CD14-positive monocyte (primary cell): ENCODE results near the gene TNPO3. TPM values are rescaled to one million over a fixed set of nuclear protein-coding genes. Genes with fewer than 3 reads are reported as not detected.

Experiments used
- DNase-seq, 3 donors: peaks; one replicate each; pipeline ENCODE4 v3.0.0-alpha.2; 2011 to 2022
- H2AFZ ChIP-seq: 2 replicates; pipeline ENCODE4 v1.6.0; 2012; ENCODE audit warnings: mild to moderate bottlenecking, low read depth, low read length, inconsistent platforms; ENCODE audit not compliant: insufficient read depth, poor library complexity, severe bottlenecking
- H3K27ac ChIP-seq, 2 donors: 1 replicate in 1 of 2; 2 replicates in 1 of 2; pipeline ENCODE4 v1.5.1; 2012 to 2013; ENCODE audit warnings: low read length in 2 of 2, control low read depth in 1 of 2, inconsistent platforms in 1 of 2, low read depth in 1 of 2, mild to moderate bottlenecking in 1 of 2
- H3K27me3 ChIP-seq, 2 donors: one replicate each; pipeline versions ENCODE4 v1.6.0 to v1.6.1; 2011 to 2013; ENCODE audit warnings: low read length in 2 of 2; ENCODE audit not compliant: control insufficient read depth in 2 of 2, insufficient read depth in 2 of 2
- H3K36me3 ChIP-seq, 2 donors: replicated peaks in 1 of 2; 1 replicate in 1 of 2; 2 replicates in 1 of 2; pipeline versions ENCODE4 v1.5.1 to v1.6.1; 2012 to 2013; ENCODE audit warnings: low read length in 2 of 2, control low read depth in 1 of 2, inconsistent platforms in 1 of 2, mild to moderate bottlenecking in 1 of 2; ENCODE audit not compliant: insufficient read depth in 2 of 2, control insufficient read depth in 1 of 2
- H3K4me1 ChIP-seq, 2 donors: 1 replicate in 1 of 2; 2 replicates in 1 of 2; pipeline versions ENCODE4 v1.5.1 to v1.6.1; 2012 to 2013; ENCODE audit warnings: low read length in 2 of 2, control low read depth in 1 of 2, inconsistent platforms in 1 of 2, mild to moderate bottlenecking in 1 of 2, moderate library complexity in 1 of 2; ENCODE audit not compliant: insufficient read depth in 2 of 2, control insufficient read depth in 1 of 2
- H3K4me2 ChIP-seq: replicated peaks from 2 replicates; pipeline ENCODE3; 2012; ENCODE audit warnings: low read length, moderate library complexity, mild to moderate bottlenecking; ENCODE audit not compliant: poor library complexity, severe bottlenecking; ENCODE audit errors: extremely low read depth
- H3K4me3 ChIP-seq, 3 experiments: fragments of 200-600 bp in 1 of 3; sonication (generic) in 1 of 3; replicated peaks in 1 of 3; 1 replicate in 2 of 3; 2 replicates in 1 of 3; pipeline ENCODE4 v1.5.1; 2011 to 2013; ENCODE audit warnings: low read length in 3 of 3, mild to moderate bottlenecking in 3 of 3, control low read depth in 2 of 3, low read depth in 2 of 3, inconsistent platforms in 1 of 3, moderate library complexity in 1 of 3
- H3K79me2 ChIP-seq: 2 replicates; pipeline ENCODE4 v1.6.0; 2012; ENCODE audit warnings: mild to moderate bottlenecking, control low read depth, inconsistent platforms, low read length, moderate library complexity; ENCODE audit not compliant: insufficient read depth
- H3K9ac ChIP-seq: 2 replicates; pipeline ENCODE4 v1.6.0; 2017; ENCODE audit warnings: low read length, mild to moderate bottlenecking; ENCODE audit not compliant: insufficient read depth, poor library complexity, severe bottlenecking
- H3K9me3 ChIP-seq, 2 donors: replicated peaks in 1 of 2; 1 replicate in 1 of 2; 2 replicates in 1 of 2; pipeline versions ENCODE4 v1.5.1 to v1.6.1; 2012 to 2013; ENCODE audit warnings: low read length in 2 of 2, control low read depth in 1 of 2; ENCODE audit not compliant: control insufficient read depth in 1 of 2, insufficient read depth in 1 of 2
- H4K20me1 ChIP-seq: 2 replicates; pipeline ENCODE4 v1.6.0; 2012; ENCODE audit warnings: mild to moderate bottlenecking, low read length, control low read depth, moderate library complexity; ENCODE audit not compliant: insufficient read depth
- H3K27ac Mint-ChIP-seq, 7 donors: one replicate each; pipeline ENCODE4 v1.8.0; 2020; ENCODE audit warnings: mild to moderate bottlenecking in 7 of 7, mixed read lengths in 7 of 7, moderate library complexity in 6 of 7, inconsistent platforms in 2 of 7
- H3K27me3 Mint-ChIP-seq, 3 donors: one replicate each; pipeline ENCODE4 v1.8.0; 2021 to 2022; ENCODE audit warnings: low read depth in 3 of 3, mild to moderate bottlenecking in 3 of 3, mixed read lengths in 3 of 3, moderate library complexity in 3 of 3, inconsistent platforms in 1 of 3
- H3K36me3 Mint-ChIP-seq, 2 donors: one replicate each; pipeline ENCODE4 v1.8.0; 2020; ENCODE audit warnings: mixed read lengths in 2 of 2, inconsistent platforms in 1 of 2, mild to moderate bottlenecking in 1 of 2
- H3K4me1 Mint-ChIP-seq: one replicate; pipeline ENCODE4 v1.8.0; 2020; ENCODE audit warnings: mild to moderate bottlenecking, mixed read lengths
- H3K4me3 Mint-ChIP-seq, 2 donors: one replicate each; pipeline ENCODE4 v1.8.0; 2020; ENCODE audit warnings: mild to moderate bottlenecking in 2 of 2, mixed read lengths in 2 of 2, moderate library complexity in 1 of 2
- H3K9me3 Mint-ChIP-seq, 7 donors: one replicate each; pipeline ENCODE4 v1.8.0; 2020 to 2022; ENCODE audit warnings: mixed read lengths in 7 of 7, mild to moderate bottlenecking in 6 of 7, moderate library complexity in 6 of 7, inconsistent platforms in 2 of 7
- WGBS: methylation state at CpG from one replicate; pipeline ENCODE4 v1.1.5; 2013; ENCODE audit warnings: missing lambda C conversion rate; ENCODE audit not compliant: insufficient coverage; 5-methylcytosine and 5-hydroxymethylcytosine counted together
- intact Hi-C, 2 donors: fragments of 100-400 bp; cut with micrococcal nuclease; formaldehyde crosslinking; loops; one replicate each; pipeline versions ENCODE4 v1.15.0 to v1.15.1; 2023
- polyA plus RNA-seq, 3 donors: library from polyadenylated mRNA; depleted of rRNA in 1 of 3; unstranded in 2 of 3; stranded (reverse) in 1 of 3; fragments of 300-500 nt in 2 of 3; fragments of >200 nt in 1 of 3; fragmentation: Illumina TruSeq in 2 of 3; gene quantifications; 1 replicate in 2 of 3; 2 replicates in 1 of 3; pipeline ENCODE4 v1.2.3, GENCODE V29; 2012 to 2021
- TF ChIP-seq, protein P1 (sequence below): fragments of 200-600 bp; IDR thresholded peaks from one replicate; pipeline ENCODE4 v1.8.0; 2022; ENCODE audit warnings: antibody characterized with exemption, mild to moderate bottlenecking

Gene TNPO3
- polyA plus RNA-seq, 3 donors: 17.0 to 23.8 (median 19.7) TPM

DNA sequence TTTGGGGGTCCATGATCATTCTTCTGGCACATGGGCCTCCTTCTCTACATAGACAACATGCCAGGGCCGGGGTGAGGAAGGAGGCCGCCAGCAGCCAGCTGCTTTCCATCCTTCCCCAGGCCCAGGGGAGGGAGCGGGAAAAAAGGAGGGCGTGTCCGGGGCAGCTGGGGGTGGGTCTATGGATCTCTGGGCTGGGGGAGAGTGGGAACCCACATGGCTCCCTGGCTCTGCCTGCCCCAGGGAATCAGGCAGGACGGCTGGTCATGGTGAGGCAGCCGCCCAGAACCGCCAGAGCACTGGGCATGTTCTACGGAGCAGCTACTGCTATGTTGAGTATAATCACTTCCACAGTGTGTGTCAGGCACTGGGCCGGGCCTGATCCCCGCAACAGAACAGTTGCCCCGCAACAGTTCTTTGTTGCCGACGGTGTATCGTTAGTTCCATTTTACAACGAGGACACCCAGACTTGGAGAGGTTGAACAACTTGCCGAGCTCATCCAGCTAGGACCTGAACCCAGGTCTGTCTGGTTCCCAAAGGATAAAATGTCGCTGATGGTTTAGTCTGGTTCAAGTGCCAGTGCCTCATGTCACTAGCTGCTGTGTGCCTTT, 123.6 kb downstream of the TNPO3 start:
- DNase-seq: no peak
- WGBS: 95% methylated on average over 15 of the region's 18 CpGs
- Histone ChIP-seq H2AFZ (no peak overlapping the region), H3K79me2 (peaks cover 16% of the 10 kb centered on the region), H3K9ac (no peak overlapping the region), H3K9me3 (peaks cover 0 to 5% of the 10 kb centered on the region in 2 donors), H3K4me2 (no peak overlapping the region), H4K20me1 (no peaks in the 10 kb centered on the region), H3K36me3 (no peaks in the 10 kb centered on the region), H3K27ac (no peak overlapping the region), H3K4me3 (no peak overlapping the region), H3K27me3 (no peaks in the 10 kb centered on the region), H3K4me1 (peaks cover 44% of the 10 kb centered on the region in 2 donors)
- Mint-ChIP-seq H3K9me3 (peaks cover 0 to 6% (median 2%) of the 10 kb centered on the region in 7 donors), H3K27me3 (peaks cover 0 to 4% (median 0%) of the 10 kb centered on the region in 3 donors), H3K36me3 (peaks cover 0 to 3% of the 10 kb centered on the region in 2 donors), H3K4me1 (peaks cover 52% of the 10 kb centered on the region), H3K4me3 (no peak overlapping the region), H3K27ac (no peak overlapping the region)
- TF ChIP-seq, protein P1, sequence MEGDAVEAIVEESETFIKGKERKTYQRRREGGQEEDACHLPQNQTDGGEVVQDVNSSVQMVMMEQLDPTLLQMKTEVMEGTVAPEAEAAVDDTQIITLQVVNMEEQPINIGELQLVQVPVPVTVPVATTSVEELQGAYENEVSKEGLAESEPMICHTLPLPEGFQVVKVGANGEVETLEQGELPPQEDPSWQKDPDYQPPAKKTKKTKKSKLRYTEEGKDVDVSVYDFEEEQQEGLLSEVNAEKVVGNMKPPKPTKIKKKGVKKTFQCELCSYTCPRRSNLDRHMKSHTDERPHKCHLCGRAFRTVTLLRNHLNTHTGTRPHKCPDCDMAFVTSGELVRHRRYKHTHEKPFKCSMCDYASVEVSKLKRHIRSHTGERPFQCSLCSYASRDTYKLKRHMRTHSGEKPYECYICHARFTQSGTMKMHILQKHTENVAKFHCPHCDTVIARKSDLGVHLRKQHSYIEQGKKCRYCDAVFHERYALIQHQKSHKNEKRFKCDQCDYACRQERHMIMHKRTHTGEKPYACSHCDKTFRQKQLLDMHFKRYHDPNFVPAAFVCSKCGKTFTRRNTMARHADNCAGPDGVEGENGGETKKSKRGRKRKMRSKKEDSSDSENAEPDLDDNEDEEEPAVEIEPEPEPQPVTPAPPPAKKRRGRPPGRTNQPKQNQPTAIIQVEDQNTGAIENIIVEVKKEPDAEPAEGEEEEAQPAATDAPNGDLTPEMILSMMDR: no peak
- intact Hi-C loops: no loop called here

DNA sequence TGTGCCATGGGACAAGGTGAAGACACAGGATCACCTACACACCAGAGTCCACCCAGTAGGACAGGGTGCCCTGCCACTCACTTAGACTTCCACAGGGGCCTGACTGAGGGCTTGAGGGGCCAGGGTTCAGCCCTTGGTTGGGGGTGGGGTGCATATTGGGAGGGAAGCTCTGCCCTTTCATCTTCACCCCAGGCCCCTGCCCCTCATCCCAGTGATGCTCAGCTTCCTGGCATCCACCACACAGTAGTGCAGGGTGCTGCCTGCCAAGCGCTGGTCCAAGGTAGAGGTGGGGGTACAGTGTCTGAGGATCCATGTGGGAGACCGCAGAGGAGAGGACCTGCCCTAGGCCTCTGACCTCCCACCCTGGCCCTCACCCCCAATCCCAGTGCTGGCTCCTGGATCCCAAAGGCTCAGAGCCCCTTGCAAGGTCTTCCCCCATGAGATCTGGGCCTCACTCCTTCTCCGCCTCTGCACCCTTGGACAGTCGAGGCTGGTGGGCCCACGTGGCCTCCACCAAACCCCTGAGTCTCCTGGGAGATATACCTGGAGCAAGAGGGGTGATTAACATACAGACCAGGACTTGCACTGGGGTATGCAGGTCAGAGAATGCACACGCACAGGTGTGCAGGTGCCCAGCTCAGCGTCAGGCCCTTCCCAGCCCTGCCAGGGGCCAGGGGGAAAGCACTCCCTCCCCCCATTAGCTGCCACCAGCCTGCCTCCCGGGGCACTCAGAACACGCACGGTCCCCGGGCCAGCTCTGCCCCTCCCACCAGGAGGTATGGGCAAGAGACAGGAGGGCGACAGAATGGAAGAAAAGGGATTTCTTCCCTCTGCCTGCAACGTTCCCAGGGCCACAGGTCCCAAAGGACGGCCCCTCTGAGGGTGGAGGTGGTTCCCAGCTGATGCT, 125.8 kb downstream of the TNPO3 start:
- H3K4me2 ChIP-seq: no peak overlapping the region
- 100% methylated on average over 4 of the region's 14 CpGs for WGBS
- no peak overlapping the region for H3K27ac Mint-ChIP-seq
- no peaks in the 10 kb centered on the region for H3K27me3 ChIP-seq
- TF ChIP-seq, protein P1: no peak
- peaks cover 0 to 4% (median 0%) of the 10 kb centered on the region in 3 donors for H3K27me3 Mint-ChIP-seq
- intact Hi-C loops: no loop called here
- no peak overlapping the region for H2AFZ ChIP-seq
- peaks cover 0 to 5% of the 10 kb centered on the region in 2 donors for H3K9me3 ChIP-seq
- H3K9me3 Mint-ChIP-seq: peaks cover 0 to 6% (median 2%) of the 10 kb centered on the region in 7 donors
- no peak overlapping the region for H3K4me3 Mint-ChIP-seq
- peaks cover 30 to 37% of the 10 kb centered on the region in 2 donors for H3K4me1 ChIP-seq
- H4K20me1 ChIP-seq: no peaks in the 10 kb centered on the region
- H3K4me3 ChIP-seq: no peak overlapping the region
- H3K27ac ChIP-seq: no peak overlapping the region
- H3K36me3 ChIP-seq: no peaks in the 10 kb centered on the region
- H3K9ac ChIP-seq: no peak overlapping the region
- peaks cover 44% of the 10 kb centered on the region for H3K4me1 Mint-ChIP-seq
- H3K79me2 ChIP-seq: peaks cover 8% of the 10 kb centered on the region
- H3K36me3 Mint-ChIP-seq: peaks cover 0 to 1% of the 10 kb centered on the region in 2 donors
- DNase-seq: no peak
